MG63 (cell line): ENCODE measurements around the gene ADARB2. TPM values are rescaled to one million over a fixed set of nuclear protein-coding genes. Genes with fewer than 3 reads are reported as not detected.

Experiments
- DNase-seq: peaks from one replicate; pipeline ENCODE4 v3.0.0-alpha.2; 2020
- H3K27me3 ChIP-seq: fragments of 250-450 bp; sonication (Bioruptor Pico); 2 replicates; pipeline ENCODE4 v1.5.1; 2020; ENCODE audit warnings: mild to moderate bottlenecking, moderate library complexity
- H3K36me3 ChIP-seq: fragments of 250-450 bp; sonication (Bioruptor Pico); 2 replicates; pipeline ENCODE4 v1.5.1; 2020; ENCODE audit warnings: mild to moderate bottlenecking, moderate library complexity
- H3K4me3 ChIP-seq: fragments of 250-450 bp; sonication (Bioruptor Pico); 2 replicates; pipeline ENCODE4 v1.5.1; 2020; ENCODE audit warnings: mild to moderate bottlenecking, moderate library complexity
- H3K9me3 ChIP-seq: fragments of 250-450 bp; sonication (Bioruptor Pico); 2 replicates; pipeline ENCODE4 v1.5.1; 2020; ENCODE audit warnings: mild to moderate bottlenecking, moderate library complexity
- total RNA-seq: library from RNA; depleted of rRNA; stranded (reverse); fragments of >200 nt; shearing (Covaris generic); gene quantifications from 2 replicates; pipeline ENCODE4 v1.2.3, GENCODE V29; 2014; ENCODE audit warnings: low replicate concordance

The ADARB2 gene
- total RNA-seq, 1 experiment from 2014 or later = not detected

DNA sequence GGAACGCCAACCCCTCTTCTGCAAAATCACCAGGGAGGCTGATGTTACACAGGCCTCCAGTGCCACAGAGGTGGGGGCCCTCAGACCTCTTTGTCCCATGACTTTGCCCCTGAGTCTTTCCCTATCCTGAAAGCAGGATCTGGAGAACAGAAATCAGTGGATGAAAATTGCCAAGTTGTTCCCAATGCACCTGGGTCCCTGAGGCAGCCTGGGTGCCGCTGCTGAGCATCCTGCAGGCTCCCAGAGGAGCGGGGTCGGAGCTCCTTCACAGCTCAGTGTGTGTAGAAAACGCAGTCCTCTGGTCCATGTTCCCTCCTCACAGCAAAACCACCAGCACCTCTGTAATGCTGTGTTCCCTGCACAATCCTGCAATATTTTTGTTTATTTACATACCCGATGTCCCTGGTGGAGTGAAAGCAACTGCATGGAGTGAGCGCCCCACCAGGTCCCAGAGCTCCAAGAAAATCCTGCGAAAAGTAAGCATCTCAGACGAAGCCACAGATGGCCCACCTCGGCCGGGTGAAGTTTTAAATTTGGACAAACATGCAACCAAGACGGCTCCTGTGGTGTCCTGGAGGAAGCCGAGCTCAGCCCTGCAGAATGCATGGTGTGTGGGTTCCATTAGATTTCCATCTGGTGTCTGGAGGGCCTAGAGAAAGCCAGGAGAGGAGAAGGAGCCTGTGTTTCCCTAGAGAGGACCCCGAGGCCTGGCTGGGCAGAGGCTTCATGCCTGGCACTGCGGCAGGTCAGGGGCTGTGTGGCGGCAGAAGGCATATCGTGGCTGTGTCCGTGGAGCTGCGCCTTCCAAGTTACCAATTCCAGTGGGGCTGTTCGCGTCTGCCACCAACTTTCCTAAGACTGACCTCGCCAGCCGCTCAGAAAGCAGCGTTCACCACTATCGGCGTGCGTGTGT, 445.9 kb downstream of the ADARB2 start:
- Histone ChIP-seq H3K4me3 (no peak overlapping the region), H3K36me3 (no peaks in the 10 kb centered on the region), H3K27me3 (no peaks in the 10 kb centered on the region), H3K9me3 (no peaks in the 10 kb centered on the region)
- no peak for DNase-seq

DNA sequence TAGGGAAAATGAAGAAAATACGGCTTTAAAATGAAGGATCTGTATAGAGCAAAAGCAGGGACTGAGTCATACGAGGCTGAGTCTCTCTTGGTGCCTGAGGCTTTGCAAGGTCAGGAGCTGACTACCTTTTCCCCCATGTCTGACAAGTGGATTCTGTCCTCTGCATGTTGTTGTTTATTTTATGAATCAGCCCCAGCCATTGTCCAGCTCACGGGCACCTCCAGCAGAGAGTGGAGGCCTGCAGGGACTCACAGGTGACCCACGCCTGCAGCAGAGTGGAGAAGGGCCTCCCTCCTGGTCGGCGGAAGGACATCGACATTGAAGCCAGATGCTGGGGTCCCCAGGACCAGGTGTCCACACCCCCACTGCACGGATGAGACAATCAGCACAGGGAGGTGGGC, 447.3 kb downstream of the ADARB2 start:
- no peaks in the 10 kb centered on the region for H3K27me3 ChIP-seq
- H3K9me3 ChIP-seq = no peaks in the 10 kb centered on the region
- no peak for DNase-seq
- H3K36me3 ChIP-seq = no peaks in the 10 kb centered on the region
- no peak overlapping the region for H3K4me3 ChIP-seq

DNA sequence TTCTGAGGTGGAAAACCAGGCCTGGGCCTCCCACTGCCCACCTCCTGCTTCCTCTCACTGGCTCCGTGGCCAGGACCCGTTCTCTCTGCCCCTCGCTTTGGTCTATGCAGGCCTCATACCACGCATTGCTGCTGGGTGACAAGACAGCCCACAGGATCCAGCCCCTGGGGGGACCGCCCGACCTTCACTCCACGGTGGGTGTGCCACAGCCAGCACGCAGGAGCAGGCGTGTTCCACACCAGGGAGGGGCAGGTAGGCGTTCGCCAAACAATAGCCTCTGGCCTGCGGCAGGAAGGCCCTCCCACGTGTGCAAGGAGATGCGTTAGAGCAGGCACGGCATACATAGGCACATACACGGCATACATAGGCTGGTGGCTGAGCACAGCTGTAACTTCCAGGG, 447.7 kb downstream of the ADARB2 start:
- no peak for DNase-seq

DNA sequence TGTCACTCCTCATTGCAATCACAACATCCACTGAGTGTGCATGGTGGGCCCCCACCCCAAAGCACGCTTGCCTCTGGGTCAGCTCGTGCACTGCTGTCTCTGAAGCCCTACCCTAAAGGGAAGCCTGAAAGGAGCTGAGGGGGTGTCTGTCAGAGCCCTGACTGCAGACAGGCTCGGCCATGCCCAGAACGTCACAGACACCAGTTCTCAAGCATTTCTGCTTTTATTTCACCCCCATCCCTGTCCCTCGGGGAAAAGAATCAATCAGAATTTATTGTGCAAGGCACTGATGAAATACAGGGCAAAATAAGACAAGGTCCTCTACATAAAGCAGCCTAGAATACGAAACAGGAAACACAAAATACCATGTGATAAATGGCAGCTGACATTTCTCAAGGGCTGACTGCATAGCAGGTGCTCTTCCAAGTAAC, 449.3 kb downstream of the ADARB2 start:
- Histone ChIP-seq H3K27me3 (no peaks in the 10 kb centered on the region), H3K36me3 (no peaks in the 10 kb centered on the region), H3K9me3 (no peaks in the 10 kb centered on the region), H3K4me3 (no peak overlapping the region)
- DNase-seq = no peak

More for the DNA sequence above, 447.7 kb downstream of the ADARB2 start:
- H3K4me3 ChIP-seq = no peak overlapping the region
- no peaks in the 10 kb centered on the region for H3K36me3 ChIP-seq
- no peaks in the 10 kb centered on the region for H3K9me3 ChIP-seq
- no peaks in the 10 kb centered on the region for H3K27me3 ChIP-seq

DNA sequence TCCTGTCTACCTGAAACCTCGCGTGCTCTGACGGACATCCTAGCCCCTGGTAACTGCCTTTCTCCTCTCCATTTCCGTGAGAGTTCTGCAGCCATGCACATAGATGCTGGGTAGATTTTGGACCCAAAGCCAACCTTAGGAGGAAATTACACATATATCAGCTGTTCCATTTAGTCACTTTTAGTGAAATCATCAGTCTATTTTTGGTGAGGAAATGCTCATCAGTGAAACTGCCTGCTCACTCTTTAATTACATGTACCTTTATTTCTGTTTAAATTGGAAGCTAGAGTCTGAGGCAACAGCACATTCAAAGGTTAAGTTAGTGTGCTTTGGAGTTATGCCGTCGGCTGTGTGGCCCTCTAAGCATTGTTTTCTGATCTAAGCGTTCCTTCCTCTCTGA, 449.8 kb downstream of the ADARB2 start:
- no peaks in the 10 kb centered on the region for H3K36me3 ChIP-seq
- no peak for DNase-seq
- H3K27me3 ChIP-seq = no peaks in the 10 kb centered on the region
- H3K9me3 ChIP-seq = no peaks in the 10 kb centered on the region
- no peak overlapping the region for H3K4me3 ChIP-seq

DNA sequence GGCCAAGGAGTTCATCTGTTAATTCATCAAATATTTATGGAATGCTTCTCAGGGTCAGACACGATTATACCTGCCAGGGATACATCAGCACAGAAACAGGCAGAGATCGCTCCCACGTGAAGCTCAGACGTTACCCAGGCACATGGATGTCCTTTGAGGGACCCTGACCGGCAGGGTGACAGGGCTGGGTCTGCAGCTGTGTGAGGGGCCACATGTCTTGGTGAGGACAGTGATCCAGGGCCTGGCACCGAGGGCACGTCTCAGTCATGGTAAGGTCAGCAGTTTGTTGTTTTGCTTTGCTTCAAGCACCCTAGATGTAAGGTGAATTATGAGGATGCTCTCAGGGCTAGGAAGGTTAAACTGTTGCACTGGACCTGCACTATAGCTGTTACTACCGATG, 453.2 kb downstream of the ADARB2 start:
- Histone ChIP-seq H3K9me3 (no peaks in the 10 kb centered on the region), H3K4me3 (no peak overlapping the region), H3K27me3 (no peaks in the 10 kb centered on the region), H3K36me3 (no peaks in the 10 kb centered on the region)
- DNase-seq = no peak

DNA sequence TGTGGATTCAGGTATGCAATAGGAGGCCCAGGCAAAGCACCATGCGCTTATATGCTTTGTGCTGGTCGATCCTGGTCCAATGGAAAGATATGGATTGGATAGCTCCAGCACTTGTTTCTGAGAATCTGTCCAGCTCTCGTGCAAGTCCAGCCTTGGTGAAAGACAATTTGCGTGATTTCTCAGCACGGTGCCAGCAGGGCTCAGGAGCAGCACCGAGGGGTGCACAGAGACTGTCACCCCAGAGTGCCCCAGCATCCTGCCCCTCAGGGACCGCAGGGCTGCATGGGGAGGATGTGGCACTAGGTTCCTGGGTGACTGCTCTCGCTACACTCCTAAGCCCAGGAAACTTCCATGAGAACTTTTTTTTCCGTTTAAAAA, 455.9 kb downstream of the ADARB2 start:
- Histone ChIP-seq H3K27me3 (no peaks in the 10 kb centered on the region), H3K9me3 (no peaks in the 10 kb centered on the region), H3K4me3 (no peak overlapping the region), H3K36me3 (no peaks in the 10 kb centered on the region)
- no peak for DNase-seq

DNA sequence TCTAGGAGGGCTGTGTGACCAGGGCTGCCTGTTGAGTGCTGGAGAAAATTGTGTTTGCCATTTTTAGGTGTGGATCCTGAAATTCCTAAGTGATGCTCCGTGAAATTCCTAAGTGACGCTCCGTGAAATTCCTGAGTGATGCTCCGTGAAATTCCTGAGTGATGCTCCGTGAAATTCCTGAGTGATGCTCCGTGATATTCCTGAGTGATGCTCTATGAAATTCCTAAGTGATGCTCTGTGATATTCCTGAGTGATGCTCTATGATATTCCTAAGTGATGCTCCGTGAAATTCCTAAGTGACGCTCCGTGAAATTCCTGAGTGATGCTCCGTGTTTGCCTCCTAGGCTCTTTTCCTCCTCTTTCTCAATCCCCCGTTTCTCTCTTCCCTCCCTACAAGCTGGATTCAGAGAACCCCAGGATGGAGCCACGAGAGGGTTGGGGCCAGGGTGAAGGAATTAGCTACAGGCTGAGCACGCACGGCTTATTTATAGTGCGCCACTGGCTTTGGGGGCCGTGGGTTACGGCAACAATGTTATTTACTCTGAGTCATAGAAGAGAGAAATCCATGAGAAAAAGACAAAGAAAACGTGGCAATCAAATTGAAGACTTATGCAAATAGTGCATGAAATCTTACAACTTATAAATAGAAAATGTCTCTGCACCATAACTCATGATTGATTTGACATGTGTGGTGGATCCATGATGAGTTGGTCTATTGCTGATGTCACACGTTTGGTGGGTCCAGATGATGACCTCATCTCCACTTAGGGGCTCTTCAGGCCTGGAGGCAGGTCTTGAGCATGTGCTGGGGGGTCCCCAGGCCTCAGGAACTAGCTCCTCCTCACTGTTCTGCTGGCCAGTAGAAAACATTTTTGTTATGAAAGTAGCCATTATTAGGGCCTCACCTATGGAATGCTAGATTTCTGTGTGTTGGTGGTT, 456.6 kb downstream of the ADARB2 start:
- Histone ChIP-seq H3K27me3 (no peaks in the 10 kb centered on the region), H3K4me3 (no peak overlapping the region), H3K36me3 (no peaks in the 10 kb centered on the region), H3K9me3 (no peaks in the 10 kb centered on the region)
- DNase-seq = no peak

DNA sequence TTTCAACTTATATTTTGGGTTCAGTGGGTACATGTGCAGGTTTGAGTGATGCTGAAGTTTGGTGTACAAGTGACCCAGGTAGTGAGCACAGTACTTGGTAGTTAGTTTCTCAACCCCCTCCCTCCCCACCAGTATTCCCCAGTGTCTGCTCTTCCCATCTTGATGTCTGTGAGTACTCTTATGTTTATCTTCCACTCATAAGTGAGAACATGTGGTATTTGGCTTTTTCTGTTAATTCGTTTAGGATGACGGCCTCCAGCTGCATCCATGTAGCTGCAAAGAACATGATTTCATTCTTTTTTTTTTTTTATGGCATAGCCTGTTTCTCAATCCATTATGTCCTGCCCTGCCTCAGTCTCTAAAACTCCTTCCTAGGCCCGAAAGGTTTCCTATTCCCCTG, 459.0 kb downstream of the ADARB2 start:
- Histone ChIP-seq H3K4me3 (no peak overlapping the region), H3K27me3 (no peaks in the 10 kb centered on the region), H3K9me3 (no peaks in the 10 kb centered on the region), H3K36me3 (no peaks in the 10 kb centered on the region)
- no peak for DNase-seq

DNA sequence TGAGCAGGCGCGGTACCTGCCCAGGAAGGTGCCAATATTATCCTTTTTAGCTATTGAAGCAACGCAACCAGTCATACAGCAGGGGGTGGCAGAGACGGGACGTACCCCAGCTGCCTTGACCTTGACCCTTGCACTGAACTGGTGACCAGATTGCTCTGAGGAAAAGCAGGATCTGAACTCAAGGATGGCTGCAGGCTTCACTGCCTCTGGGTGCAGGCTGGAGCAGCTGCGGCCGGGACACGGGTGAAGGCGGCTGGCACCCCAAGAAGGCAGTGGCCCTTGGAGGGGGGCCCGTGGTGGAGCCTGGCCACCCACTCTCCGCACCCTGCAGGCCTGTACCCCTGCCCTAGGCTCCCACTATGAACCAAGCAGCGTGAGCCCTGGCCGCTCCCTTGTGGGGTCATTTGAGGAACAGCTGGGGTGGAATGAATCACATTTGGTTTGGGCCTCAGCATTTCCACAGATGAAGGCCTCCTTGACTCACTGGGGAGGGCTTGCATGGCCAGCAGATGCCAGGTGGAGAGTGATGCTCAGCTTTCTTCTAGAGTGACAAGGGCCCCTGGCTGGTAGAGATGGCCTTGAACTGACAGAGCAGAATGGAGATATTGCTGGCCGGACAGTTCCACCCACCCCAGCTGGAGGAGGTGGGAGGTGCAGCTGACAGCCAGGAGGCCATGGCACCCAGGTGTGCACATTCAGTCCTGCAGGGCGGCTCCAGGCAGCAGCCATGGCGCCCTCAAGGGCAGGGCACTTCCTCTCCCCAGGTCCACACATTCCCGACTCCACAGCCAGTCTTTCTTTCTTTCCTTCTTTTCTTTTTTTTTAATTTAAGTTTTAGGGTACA, 462.4 kb downstream of the ADARB2 start:
- no peak overlapping the region for H3K4me3 ChIP-seq
- DNase-seq = no peak
- H3K9me3 ChIP-seq = no peaks in the 10 kb centered on the region
- H3K36me3 ChIP-seq = no peaks in the 10 kb centered on the region
- no peaks in the 10 kb centered on the region for H3K27me3 ChIP-seq

DNA sequence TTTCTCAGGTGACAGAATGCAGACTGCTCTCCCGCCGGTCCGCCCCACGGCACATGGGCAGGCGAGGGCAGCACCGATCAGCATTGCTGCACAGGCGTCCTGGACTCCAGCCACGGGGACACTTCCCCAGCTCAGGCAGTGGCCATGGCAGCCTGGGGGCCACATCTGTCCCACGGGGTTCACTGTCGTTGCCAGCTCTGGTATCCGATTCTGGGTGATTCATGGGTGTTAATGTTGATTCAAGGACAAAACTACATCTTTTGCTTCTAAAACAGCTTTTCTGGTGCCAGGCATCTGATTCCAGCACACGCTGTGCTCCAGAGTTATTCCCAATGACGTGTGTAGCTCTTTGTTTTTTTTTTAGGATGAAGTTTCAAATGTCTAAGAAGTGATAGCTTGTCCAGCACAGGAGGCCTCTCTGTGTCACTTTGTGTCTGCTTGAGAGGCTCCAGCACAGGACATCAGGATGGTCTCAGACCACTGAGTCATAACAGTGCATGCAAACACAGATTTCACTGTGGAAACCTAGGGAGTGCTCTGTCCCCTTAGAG, 463.1 kb downstream of the ADARB2 start:
- Histone ChIP-seq H3K27me3 (no peaks in the 10 kb centered on the region), H3K9me3 (no peaks in the 10 kb centered on the region), H3K36me3 (no peaks in the 10 kb centered on the region), H3K4me3 (no peak overlapping the region)
- DNase-seq = no peak

DNA sequence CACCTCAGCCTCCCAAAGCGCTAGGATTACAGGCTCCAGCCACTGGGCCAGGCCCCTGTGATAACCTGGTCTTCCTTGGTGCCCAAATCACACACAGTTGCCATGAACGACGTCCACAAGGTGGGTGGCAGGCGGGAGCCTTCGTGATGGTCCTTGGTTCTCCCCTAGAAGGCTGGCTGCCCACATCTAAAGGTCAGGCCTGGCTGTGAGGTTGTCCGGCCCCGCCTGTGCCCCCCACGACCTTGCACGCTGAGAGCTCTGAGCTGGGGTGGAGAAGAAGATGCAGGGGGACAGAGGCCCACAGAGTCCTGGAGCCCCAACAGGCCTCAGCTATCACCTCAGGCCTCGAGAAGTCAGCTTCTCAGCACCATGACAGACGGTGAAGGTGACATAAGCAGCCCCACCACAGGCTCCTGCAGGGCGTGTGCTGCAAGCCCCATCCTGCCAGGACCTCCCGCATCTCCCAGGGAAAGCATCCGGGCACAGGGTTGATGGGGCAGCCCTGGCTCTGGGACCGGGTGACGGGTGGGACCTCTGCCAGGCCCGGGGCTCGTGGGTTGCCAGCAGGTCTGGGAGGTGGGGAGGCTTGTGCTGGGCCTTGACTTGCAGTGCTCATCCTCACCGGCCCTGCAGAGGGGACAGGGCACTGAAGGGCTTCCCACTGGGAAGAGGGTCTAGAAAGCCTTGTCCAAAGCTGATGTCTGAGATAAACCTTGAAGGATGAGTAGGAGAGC, 463.8 kb downstream of the ADARB2 start:
- no peak for DNase-seq
- Histone ChIP-seq H3K4me3 (no peak overlapping the region), H3K27me3 (no peaks in the 10 kb centered on the region), H3K9me3 (no peaks in the 10 kb centered on the region), H3K36me3 (no peaks in the 10 kb centered on the region)

DNA sequence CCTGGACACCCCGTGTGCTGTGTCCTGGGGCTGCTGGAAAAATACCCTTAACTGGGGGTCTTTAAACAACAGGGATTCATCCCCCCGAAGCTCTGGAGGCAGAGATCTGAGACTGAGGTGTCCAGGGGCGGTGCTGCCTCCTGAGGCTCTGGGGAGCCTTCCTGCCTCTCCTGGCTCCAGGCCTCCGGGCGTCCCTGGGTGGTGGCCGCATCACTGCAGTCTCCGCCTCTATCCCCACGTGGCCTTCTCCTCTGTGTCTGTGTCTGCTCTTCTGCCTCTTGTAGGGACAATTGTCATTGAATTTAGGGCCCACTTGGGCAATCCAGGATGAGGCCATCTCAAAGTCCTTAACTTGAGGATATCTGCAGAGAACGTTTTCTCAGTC, 464.6 kb downstream of the ADARB2 start:
- H3K9me3 ChIP-seq = no peaks in the 10 kb centered on the region
- no peak overlapping the region for H3K4me3 ChIP-seq
- DNase-seq = no peak
- H3K36me3 ChIP-seq = no peaks in the 10 kb centered on the region
- no peaks in the 10 kb centered on the region for H3K27me3 ChIP-seq

DNA sequence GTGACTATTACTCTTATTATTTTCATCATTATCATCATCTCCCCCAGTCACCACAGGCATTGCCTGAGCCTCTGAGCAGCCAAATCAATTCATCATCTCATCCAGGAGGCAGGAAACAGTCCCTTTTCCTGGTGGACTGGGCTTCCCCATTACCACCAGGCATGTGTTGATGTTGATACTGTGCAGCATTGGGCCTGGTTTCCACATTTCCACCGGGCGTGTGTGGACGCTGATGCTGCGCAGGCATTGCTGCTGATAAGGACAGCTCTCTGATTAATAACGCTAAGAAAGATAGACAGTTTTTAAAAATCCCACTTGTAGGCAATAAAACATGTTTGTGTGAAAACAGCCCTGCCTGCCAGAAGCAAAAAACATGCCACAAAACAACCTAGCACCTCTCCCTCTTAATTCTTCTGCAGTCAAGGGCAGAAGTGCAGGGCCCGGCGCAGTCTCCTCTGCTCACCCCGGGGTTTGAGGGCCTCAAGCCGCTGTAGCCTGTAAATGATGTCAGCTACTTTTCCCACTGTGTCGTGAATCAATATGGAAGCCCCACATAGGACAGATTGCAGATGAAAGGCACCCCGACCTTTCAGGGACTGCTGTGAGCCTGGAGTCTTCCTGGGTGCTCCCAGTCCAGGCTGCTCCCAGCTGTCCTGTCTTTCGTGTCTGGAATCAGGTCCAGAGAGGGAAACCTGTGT, 465.1 kb downstream of the ADARB2 start:
- Histone ChIP-seq H3K9me3 (no peaks in the 10 kb centered on the region), H3K4me3 (no peak overlapping the region), H3K27me3 (no peaks in the 10 kb centered on the region), H3K36me3 (no peaks in the 10 kb centered on the region)
- no peak for DNase-seq

DNA sequence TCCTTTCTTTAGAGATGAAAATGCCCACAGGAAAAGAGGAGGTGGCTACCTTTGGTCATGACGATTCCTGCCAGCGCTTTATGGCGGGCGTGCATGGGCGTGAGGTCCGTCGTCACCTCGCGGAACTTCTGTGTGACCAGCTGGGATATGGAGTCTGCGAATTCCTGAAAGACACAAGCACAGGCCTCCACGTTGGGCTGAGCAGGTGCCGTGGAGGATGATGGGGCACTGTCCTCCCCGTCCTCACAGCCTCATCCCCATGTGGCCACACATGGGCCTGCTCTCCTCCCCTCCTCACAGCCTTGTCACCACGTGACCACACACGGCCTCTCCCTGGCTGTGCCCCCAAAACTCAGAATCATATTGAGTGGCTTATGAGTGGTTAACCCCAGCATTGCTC, 466.4 kb downstream of the ADARB2 start:
- no peak for DNase-seq
- Histone ChIP-seq H3K9me3 (no peaks in the 10 kb centered on the region), H3K4me3 (no peak overlapping the region), H3K27me3 (no peaks in the 10 kb centered on the region), H3K36me3 (no peaks in the 10 kb centered on the region)
